GM19328 (cell line): Measurements from ENCODE around the gene ALPK3.
"Not testable (repeated sequence)": the region's sequence is repeated elsewhere in the genome, so short reads cannot be mapped to it uniquely, and the experiment has no call there.

Experiments used
- ATAC-seq: cut with Tn5 transposase; IDR thresholded peaks from one replicate; pipeline ENCODE4 v1.9.1; 2021; ENCODE audit warnings: mild to moderate bottlenecking, moderate library complexity; ENCODE audit not compliant: unreplicated experiment

ALPK3 gene

GRCh38 chr15:84840741-84841429 is 23.7 kb downstream of the ALPK3 start:
- no peak for ATAC-seq

- ATAC-seq, result no peak
These were observed 25.6 kb downstream of the ALPK3 start for GRCh38 chr15:84842781-84843180.

DNA sequence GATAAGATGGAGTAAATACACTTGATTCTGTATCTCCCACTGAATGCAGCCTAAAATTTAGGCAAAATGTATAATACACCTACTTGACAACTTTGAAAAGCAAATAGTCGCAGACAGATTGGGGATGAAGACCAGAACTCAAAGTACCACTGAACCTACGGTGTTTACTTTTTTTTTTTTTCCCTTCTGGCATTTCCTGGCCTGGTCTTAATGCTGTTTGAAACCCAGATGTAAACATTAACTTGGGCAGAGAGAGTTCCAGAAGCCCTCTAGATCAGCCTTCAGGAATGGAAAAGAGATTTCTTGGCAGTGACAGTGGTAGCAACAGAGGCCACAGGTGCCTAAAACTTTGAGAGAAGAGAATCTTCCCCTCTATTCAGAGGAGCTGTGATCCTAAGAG is 27.8 kb downstream of the ALPK3 start:
- no peak for ATAC-seq

DNA sequence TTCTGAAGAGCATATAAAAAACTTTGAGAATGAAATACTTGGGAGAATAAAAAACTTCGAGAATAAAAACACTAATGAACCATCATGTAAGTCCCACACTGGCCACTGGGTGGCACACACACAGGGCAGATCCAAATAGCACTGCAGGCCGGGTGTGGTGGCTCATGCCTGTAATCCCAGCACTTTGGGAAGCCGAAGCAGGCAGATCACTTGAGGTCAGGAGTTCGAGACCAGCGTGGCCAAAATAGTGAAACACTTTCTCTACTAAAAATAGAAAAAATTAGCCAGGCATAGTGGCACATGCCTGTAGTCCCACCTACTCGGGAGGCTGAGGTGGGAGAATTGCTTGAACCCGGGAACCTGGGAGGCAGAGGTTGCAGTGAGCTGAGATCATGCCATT is 28.5 kb downstream of the ALPK3 start:
- not testable (repeated sequence) for ATAC-seq

GRCh38 chr15:84846269-84846668 is 29.1 kb downstream of the ALPK3 start:
- no peak for ATAC-seq

GRCh38 chr15:84847382-84847781 is 30.2 kb downstream of the ALPK3 start:
- ATAC-seq, result no peak

DNA sequence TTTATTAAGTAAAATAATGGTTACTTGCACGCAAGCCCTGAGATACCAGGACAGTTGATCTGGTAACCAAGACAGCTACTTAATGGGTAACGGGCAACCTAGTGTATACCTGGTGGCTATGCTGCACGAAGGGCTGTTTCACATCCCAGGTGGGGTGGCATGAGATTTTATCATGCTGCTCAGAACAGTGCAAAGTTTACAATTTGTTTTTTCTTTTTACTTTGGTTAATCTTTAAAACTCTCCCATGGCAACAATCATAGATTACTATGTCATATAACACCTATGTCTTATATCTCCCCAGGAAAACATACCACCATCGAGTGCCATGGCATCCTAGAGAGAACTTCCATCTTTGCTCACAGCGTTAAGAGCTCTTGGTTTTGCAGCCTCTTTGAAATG is 35.1 kb downstream of the ALPK3 start:
- no peak for ATAC-seq

- no peak for ATAC-seq
These were observed 38.0 kb downstream of the ALPK3 start for GRCh38 chr15:84855136-84855535.

DNA sequence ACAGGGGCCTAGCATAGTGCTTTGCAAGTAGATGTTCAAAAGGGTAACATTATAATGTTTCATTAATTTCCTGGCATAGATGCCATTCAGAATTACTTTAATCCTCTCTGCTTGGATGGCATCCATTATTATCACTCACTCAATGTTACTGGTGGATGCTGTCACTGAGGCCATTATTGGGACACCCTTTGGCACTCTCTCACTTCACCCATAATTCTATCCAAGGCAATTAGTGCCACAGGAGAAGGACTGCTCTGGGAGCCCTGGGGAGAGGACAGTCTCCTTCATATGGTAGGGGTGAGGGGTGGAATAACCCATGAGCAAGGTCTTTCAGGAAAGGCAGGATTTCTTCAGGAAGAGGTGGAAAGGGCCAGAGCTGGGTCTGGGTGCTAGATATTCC is 38.6 kb downstream of the ALPK3 start:
- no peak for ATAC-seq

DNA sequence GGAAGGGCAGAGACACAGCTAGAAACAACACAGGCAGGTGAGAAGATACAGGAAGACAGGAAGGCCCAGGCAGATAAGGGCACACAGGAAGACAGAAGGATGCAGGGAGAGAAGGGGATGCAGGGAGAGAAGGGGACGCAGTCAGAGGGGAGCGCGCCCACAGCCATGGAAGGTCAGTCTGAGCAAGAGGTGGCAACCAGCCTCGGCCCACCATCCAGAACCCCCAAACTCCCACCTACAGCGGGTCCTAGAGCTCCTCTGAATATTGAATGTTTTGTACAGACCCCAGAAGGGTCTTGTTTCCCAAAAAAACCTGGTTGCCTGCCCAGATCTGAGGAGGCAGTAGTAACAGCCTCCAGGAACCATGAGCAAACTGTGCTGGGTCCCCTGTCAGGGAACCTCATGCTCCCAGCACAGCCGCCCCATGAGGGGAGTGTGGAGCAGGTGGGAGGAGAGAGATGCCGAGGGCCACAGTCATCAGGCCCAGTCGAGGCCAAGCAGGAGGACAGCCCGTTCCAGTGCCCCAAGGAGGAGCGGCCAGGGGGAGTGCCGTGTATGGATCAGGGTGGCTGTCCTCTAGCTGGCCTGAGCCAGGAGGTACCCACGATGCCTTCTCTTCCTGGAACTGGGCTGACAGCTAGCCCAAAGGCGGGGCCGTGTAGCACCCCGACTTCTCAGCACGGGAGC is 39.7 kb downstream of the ALPK3 start:
- ATAC-seq, result no peak

DNA sequence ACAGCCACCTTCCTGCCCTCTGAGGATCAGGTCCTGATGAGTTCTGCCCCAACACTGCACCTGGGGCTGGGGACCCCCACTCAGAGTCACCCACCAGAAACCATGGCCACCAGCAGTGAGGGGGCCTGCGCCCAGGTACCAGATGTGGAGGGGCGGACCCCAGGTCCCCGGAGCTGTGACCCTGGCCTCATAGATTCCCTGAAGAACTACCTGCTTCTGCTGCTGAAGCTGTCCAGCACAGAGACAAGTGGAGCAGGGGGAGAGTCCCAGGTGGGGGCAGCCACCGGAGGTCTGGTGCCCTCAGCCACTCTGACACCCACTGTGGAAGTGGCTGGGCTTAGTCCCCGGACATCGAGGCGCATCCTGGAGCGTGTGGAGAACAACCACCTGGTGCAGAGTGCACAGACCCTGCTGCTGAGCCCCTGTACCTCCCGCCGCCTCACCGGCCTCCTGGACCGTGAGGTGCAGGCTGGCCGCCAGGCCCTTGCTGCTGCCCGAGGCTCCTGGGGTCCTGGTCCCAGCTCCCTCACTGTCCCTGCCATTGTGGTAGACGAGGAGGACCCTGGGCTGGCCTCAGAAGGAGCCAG is 40.4 kb downstream of the ALPK3 start:
- ATAC-seq, result no peak

DNA sequence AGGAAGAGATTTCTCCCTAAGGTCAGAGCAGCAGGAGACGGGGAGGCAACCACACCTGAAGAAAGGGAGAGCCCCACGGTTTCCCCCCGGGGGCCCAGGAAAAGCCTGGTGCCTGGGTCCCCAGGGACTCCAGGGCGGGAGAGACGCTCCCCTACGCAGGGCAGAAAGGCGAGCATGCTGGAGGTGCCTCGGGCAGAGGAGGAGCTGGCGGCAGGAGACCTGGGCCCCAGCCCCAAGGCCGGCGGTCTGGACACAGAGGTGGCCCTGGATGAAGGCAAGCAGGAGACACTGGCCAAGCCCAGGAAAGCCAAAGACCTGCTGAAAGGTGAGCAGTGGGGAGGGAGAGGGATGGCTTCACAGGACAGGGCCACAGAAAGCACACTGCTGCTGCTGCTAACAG is 41.1 kb downstream of the ALPK3 start:
- no peak for ATAC-seq

- no peak for ATAC-seq
These were observed 42.0 kb downstream of the ALPK3 start for GRCh38 chr15:84859144-84859543.

- ATAC-seq, result no peak
These were observed 42.5 kb downstream of the ALPK3 start for GRCh38 chr15:84859651-84860050.

GRCh38 chr15:84861781-84862180 is 44.6 kb downstream of the ALPK3 start:
- ATAC-seq, result no peak

DNA sequence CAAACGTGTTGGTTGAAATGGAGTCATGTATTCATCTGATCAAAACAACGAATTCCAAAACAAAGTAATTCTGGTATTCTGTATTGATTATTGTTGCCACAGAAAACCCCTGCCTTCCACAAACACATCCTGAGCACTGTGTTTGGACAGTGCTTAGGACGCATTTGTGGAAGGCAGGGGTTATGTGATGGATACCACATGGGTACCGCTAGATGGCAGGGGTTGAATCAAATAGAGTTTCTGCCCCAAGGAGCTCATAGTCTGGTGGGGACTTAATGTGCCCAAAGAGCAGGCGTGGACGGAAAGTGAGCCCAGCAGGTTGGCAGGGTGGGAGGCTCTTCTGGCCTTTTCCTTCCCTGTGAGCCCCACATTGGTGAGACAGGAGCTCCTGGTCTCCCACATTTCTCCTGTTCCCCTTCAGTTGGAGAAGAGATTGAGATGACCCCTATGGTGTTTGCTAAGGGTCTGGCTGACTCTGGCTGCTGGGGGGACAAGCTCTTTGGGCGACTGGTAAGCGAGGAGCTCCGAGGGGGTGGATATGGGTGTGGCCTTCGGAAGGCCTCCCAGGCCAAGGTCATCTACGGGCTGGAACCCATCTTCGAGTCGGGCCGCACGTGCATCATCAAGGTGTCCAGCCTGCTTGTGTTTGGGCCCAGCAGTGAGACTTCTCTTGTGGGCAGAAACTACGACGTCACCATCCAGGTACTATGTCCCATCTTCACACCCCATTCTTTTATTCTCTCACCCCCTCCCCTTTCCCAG is 45.2 kb downstream of the ALPK3 start:
- ATAC-seq, result no peak

- ATAC-seq, result no peak
These were observed 46.6 kb downstream of the ALPK3 start for GRCh38 chr15:84863565-84864443.

DNA sequence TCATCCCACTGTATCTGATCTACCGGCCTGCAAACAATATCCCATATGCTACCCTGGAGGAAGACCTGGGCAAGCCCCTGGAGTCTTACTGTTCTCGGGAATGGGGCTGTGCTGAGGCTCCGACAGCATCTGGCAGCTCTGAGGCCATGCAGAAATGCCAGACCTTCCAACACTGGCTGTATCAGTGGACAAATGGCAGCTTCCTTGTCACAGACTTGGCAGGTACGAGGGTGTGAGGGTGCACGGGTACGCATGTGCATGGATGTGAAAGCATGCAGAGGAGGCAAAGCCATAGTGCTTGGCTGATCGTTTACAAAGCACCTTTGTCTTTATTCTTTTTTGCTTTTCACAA is 47.3 kb downstream of the ALPK3 start:
- ATAC-seq, result no peak

DNA sequence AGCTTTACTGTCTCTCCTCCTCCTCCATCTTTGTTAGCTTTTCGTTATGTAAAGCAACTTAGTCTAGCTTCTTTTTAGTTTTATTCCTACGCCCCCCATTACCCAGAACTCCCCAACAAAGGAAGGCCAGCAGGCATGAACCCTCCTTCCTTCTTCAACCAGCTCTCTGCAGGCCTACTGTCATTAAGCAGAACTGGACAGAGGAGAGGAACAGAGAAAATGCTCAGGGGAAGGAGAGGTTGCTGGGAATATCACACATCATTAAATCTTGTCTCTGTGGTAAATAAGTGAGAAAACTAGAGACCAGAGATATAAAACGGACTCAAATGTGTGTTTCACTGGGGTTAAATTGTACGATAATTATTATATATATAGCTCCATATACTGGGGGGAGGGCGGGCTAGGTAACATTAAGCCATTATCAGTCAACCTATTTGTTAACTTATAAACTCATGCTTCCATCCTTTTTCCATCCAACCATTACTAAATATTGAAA is 48.0 kb downstream of the ALPK3 start:
- ATAC-seq, result no peak

GRCh38 chr15:84868037-84868880 is 51.1 kb downstream of the ALPK3 start:
- ATAC-seq, result no peak
